GM23248 (cell line): ENCODE data around the gene TRPM2.

Source experiments
- EZH2 ChIP-seq: fragments of 200-600 bp; sonication (generic); IDR thresholded peaks from 2 replicates; pipeline ENCODE4 v1.6.1; 2018; ENCODE audit warnings: antibody characterized with exemption, mild to moderate bottlenecking; ENCODE audit not compliant: insufficient read depth, poor library complexity, severe bottlenecking
- EZH2phosphoT487 ChIP-seq: fragments of 200-600 bp; sonication (generic); IDR thresholded peaks from 2 replicates; pipeline ENCODE4 v1.6.1; 2018; ENCODE audit warnings: antibody characterized with exemption, moderate library complexity, mild to moderate bottlenecking, low read depth; ENCODE audit not compliant: insufficient read depth

DNA sequence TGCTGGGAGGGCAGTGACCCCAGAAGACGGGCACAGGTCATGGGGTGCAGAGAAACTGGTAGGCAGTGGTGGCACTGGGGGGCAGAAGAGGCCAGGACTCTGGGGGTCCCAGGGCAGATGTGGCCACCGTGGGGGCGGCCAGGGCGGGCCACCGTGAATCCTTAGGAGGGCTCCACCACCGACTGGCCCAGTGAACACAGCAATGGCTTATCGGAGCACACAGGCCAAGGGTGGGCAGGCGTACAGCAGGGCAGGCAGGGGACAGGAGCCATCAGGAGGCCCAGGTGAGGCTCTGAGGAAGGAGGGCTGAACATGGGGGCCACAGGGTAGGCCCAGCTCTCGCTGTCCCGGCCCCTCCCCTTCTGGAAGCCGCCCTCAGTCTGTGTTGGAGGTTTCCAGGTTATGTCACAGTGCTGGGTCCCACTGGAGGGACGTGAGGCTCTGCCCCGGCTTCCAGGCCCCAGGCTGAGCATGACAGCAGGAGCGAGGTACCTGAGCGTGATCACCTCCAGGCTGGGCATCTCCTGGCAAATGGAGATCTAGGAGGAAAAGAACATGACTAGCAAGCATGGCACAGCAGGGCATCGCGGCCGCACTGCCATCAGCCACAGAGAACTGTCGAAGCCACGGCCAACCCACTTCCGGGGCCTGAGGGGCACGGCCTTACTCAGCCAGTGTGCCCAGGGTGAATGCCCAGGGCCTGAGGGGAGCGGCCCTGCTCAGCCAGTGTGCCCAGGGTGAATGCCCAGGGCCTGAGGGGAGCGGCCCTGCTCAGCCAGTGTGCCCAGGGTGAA lies 18.0 kb upstream of the TRPM2 start:
- TF ChIP-seq EZH2phosphoT487 (no peak), EZH2 (no peak)
